Umbilical cord (tissue), 2 donors: ENCODE results near the gene PPP1CA. TPM values are rescaled to one million over a fixed set of nuclear protein-coding genes. Genes with fewer than 3 reads are reported as not detected.
"Not testable (repeated sequence)": the region's sequence is repeated elsewhere in the genome, so short reads cannot be mapped to it uniquely, and the experiment has no call there.

Experiments
- DNase-seq: peaks from one replicate; pipeline ENCODE4 v3.0.0-alpha.2; 2015; ENCODE audit warnings: low spot score
- total RNA-seq: library from RNA; depleted of rRNA; stranded (reverse); fragments of >200 nt; gene quantifications from one replicate; pipeline ENCODE4 v1.2.3, GENCODE V29; 2014; ENCODE audit warnings: low replicate concordance; ENCODE audit not compliant: insufficient read depth

PPP1CA gene
- total RNA-seq, 1 donor from 2014 or later: 50.1 TPM

GRCh38 chr11:67404515-67405195, 3.0 kb upstream of the PPP1CA start:
- no peak for DNase-seq

DNA sequence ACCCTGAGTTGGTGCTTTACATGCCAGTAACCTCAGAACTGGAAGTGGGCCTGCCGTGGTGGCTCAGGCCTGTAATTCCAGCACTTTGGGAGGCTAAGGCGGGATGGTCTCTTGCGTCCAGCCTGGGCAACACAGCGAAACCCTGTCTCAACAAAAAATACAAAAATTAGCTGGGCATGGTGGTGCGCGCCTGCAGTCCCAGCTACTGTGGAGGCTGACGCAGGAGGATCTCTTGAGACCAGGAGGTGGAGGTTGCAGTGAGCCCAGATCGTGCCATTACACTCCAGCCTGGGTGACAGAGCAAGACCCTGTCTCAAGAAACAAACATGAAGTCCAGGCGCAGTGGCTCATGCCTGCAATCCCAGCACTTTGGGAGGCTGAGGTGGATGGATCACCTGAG, 1.4 kb upstream of the PPP1CA start:
- DNase-seq: not testable (repeated sequence)

- DNase-seq: not testable (repeated sequence)
These were observed 658 bp upstream of the PPP1CA start for GRCh38 chr11:67402192-67402839.

DNA sequence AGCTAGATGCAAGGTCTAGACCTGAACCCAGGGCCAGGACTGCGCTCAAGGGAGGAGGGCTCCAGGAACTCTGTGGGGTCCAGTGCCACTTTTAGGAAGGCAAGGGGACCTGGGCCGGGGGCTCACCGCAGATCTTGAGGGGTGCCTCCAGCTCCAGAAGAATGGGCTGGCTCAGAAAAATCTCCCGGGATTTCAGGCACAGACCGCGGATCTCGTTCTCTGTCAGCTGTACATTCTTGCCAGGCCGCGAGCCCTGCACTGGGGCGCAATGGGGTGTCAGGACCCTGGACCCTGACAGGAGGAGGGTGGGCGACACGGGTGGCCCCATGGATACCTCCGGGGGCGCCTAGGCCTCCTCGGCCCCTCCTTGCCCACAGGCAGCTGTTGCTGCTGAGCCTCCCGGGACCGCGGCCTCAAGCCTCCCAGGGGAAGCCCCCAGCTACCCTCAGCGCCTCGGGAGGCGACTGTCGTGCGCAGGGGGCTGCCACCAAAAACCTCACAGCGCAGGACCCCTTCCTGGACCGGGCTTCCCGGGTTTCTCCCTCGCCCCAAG, 640 bp downstream of the PPP1CA start:
- no peak for DNase-seq

DNA sequence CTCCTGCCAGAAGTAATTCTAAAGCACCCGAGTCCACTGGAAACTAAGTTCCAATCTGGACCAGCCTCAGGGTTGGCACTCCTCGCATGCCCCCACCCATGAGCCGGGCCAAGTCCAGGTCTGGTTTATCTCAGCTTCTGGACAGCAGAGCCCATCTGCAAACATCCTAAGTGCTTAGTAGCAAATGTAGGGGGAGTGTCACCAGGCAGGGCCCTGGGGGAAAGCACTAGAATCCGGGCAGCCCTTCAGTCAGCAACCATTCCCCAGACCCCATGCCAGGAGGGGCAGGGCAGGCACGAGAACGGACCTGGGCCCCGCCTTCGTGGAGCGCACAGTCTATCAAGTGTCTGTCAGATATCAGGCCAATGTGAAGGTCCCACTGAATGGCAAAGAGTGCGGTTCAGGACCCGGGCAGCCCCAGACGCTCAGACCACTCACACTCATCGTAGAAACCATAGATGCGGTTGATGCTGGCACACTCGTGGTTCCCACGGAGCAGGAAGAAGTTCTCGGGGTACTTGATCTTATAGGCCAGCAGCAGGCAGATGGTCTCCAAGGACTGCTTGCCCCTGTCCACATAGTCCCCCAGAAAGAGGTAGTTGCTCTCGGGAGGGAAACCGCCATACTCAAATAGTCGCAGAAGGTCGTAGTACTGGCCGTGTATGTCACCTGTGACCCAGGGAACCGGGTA, 1.3 kb downstream of the PPP1CA start:
- peak; percentile 63 for DNase-seq

GRCh38 chr11:67398661-67399563, 2.7 kb downstream of the PPP1CA start:
- no peak for DNase-seq

- DNase-seq: no peak
These were observed 3.5 kb downstream of the PPP1CA start for GRCh38 chr11:67397986-67398660.

GRCh38 chr11:67397536-67397935, 4.1 kb downstream of the PPP1CA start:
- no peak for DNase-seq

- no peak for DNase-seq
These were observed 4.9 kb downstream of the PPP1CA start for GRCh38 chr11:67396587-67397389.

DNA sequence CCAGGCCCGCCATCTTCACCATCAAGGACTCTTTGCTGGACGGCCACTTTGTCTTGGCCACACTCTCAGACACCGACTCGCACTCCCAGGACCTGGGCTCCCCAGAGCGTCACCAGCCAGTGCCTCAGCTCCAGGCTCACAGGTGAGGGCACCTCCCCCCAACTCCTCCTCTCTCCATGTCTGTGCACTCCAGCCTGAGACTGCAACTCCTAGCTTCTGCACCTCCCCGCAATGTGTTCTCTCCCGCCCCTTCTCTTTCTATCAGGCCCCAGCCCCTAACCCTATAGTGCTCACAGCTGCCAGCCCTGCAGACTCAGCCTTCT, 5.4 kb downstream of the PPP1CA start:
- no peak for DNase-seq

GRCh38 chr11:67395555-67396258, 6.0 kb downstream of the PPP1CA start:
- no peak for DNase-seq

DNA sequence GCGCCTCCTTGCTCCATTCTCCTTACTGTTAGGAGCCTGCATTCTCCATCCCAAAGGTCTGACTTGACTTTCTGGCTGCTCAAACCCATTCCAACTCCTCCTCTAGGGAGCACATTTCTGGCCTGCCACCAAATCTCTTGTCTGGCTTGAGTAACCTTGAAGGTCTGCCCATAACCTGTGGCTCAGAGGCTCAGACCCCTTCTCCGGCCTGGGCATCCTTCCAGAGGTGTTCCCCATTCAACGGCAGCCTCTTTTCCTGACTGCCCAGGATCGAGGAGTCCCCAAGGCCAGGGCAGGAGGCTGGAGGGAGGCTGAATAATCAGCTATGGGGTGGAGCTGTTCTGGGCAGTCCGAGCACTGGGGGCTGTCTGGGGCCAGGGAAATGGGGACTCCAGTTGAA, 7.7 kb downstream of the PPP1CA start:
- DNase-seq: no peak

DNA sequence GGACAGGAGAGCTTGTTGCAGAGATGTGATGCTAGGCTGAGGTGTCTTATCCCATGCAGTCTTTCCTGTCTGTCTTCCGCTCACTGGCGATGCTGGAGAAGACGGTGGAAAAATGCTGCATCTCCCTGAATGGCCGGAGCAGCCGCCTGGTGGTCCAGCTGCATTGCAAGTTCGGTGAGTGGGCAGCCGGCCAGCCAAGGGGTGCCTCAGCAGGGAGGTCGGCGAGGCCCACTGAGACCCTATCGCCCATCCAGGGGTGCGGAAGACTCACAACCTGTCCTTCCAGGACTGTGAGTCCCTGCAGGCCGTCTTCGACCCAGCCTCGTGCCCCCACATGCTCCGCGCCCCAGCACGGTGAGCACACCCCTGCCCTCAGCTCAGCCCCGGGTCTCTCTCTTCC, 8.2 kb downstream of the PPP1CA start:
- no peak for DNase-seq

DNA sequence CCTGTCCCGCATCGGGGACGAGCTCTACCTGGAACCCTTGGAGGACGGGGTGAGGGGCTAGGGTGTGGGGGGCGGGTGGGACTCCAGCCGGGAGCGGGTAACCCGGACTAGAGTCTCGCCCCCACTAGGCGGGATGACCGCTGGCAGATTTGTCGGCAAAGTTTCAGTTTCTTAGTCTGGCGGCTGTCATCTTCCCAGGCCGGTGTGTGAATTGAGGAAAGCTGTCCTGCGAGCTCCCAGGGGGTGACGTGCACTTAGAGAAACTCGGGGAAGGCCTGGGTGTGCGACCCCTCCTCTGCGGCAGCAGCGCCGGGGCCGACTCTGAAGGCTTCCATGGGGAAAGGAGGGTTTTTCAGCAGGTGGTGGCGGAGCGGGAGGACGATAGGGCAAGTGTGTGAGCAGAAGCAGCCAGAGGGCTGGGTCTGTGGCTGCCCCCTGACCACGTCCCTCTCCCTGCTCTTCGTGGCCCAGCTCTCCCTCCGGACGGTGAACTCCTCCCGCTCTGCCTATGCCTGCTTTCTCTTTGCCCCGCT, 9.4 kb downstream of the PPP1CA start:
- DNase-seq: no peak

GRCh38 chr11:67391304-67392182, 10.1 kb downstream of the PPP1CA start, which contains the start of gene RAD9A:
Gene RAD9A (plus strand): TSS chr11:67391986. CDS start chr11:67392045, 59 bp downstream.
- peak; percentile 97 for DNase-seq

DNA sequence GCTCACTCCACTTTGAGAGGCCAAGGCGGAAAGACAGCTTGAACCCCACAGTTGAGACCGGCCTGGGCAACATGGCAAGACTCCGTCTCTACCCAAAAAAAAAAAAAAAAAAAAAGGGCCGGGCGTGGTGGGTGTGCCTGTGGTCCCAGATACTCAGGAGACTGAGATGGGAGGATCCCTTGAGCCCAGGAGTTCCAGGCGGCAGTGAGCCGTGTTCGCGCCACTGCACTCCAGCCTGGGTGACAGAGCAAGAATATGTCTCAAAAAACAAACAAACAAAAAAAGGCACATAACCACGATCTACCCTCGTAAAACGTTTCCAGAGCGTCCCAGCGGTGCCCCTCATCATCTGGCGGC, 10.7 kb downstream of the PPP1CA start:
- no peak for DNase-seq

GRCh38 chr11:67389477-67389876, 12.2 kb downstream of the PPP1CA start:
- DNase-seq: no peak

DNA sequence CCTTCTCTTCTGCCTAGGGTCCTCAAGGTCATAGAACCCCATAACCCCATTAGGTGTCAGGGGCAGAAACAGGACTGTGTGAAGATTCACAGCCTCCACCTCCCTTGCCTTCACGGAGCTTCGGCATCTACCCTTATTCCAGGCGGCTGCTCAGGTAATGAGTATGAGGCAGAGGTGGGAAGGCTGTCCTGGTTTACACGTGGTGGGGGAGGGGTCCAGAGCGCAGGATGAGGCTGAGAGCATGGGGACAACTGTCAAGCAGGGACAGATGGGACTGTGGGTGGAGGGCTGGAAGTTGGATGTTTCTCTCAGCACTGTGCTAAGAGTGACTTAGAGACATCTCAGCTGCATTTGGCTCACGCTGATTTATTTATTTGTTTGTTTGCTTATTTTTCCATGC, 14.1 kb downstream of the PPP1CA start:
- no peak for DNase-seq
